ENCODE results near the gene LDLRAD4. TPM values are rescaled to one million over a fixed set of nuclear protein-coding genes. Genes with fewer than 3 reads are reported as not detected.

LDLRAD4 gene
- total and polyA plus RNA-seq, 12 donors, result 3.9 to 64.5 (median 36.0) TPM

- Histone ChIP-seq H3K36me3 (replicated peaks in 1 of 2) (no peaks in the 10 kb centered on the region), H3K9me3 (replicated peaks in 1 of 3) (no peaks in the 10 kb centered on the region), H3K27me3 (no peaks in the 10 kb centered on the region), H3K4me3 (no peak overlapping the region), H3K4me1 (replicated peaks in 1 of 2) (peaks cover 36 to 80% of the 10 kb centered on the region in 2 donors), H3K27ac (peak overlapping the region; percentile 31 to 73 (median 65))
- intact Hi-C loops (cut with DNase I), result no loop called here
- TF ChIP-seq CTCF (IDR thresholded peaks at IDR 0.05) (no peak), POLR2A (IDR thresholded peaks at IDR 0.05) (no peak)
- DNase-seq, result peak in 4 of 7 donors; percentile 32 to 70 (median 46)
- 34 to 41% (median 36%) methylated on average over 9 of the region's 9 CpGs for WGBS, 4 donors
Observed at GRCh38 chr18:13268158-13269012, 49.8 kb downstream of the LDLRAD4 start.

GRCh38 chr18:13269013-13269280, 50.4 kb downstream of the LDLRAD4 start:
- Histone ChIP-seq H3K4me1 (replicated peaks in 1 of 2) (peaks cover 38 to 85% of the 10 kb centered on the region in 2 donors), H3K36me3 (replicated peaks in 1 of 2) (no peaks in the 10 kb centered on the region), H3K9me3 (replicated peaks in 1 of 3) (no peaks in the 10 kb centered on the region), H3K4me3 (no peak overlapping the region), H3K27me3 (no peaks in the 10 kb centered on the region), H3K27ac (peak overlapping the region in 4 of 5 donors; percentile 63 to 73 (median 65))
- WGBS, 4 donors, result 52 to 64% (median 54%) methylated on average over 1 of the region's 1 CpG
- no peak for DNase-seq
- TF ChIP-seq CTCF (IDR thresholded peaks at IDR 0.05) (no peak), POLR2A (IDR thresholded peaks at IDR 0.05) (no peak)
- intact Hi-C loops (cut with DNase I), result no loop called here

GRCh38 chr18:13269521-13270011, 51.0 kb downstream of the LDLRAD4 start:
- Histone ChIP-seq H3K4me3 (no peak overlapping the region), H3K4me1 (replicated peaks in 1 of 2) (peaks cover 40 to 85% of the 10 kb centered on the region in 2 donors)

More at GRCh38 chr18:13269521-13270011, 51.0 kb downstream of the LDLRAD4 start:
- intact Hi-C loops (cut with DNase I), result loop anchor here in 1 of 2 donors (10.0 kb wide), 1 partner anchor 105 kb away; no protein-coding TSS in a partner anchor
- Histone ChIP-seq H3K9me3 (replicated peaks in 1 of 3) (no peaks in the 10 kb centered on the region), H3K36me3 (replicated peaks in 1 of 2) (no peaks in the 10 kb centered on the region), H3K27ac (peak overlapping the region in 4 of 5 donors; percentile 63 to 73 (median 65)), H3K27me3 (no peaks in the 10 kb centered on the region)
- TF ChIP-seq CTCF (IDR thresholded peaks at IDR 0.05) (no peak), POLR2A (IDR thresholded peaks at IDR 0.05) (no peak)
- WGBS, 4 donors, result 69 to 80% (median 73%) methylated on average over 10 of the region's 10 CpGs
- DNase-seq, result peak in 4 of 7 donors; percentile 38 to 66 (median 42)
